DOHH2 (cell line): ENCODE data around the gene CAMTA1.

Experiments
- CTCF ChIP-seq: fragments of 200-600 bp; sonication (generic); IDR thresholded peaks from one replicate; pipeline ENCODE4 v1.5.1; 2014; ENCODE audit warnings: antibody characterized with exemption, mild to moderate bottlenecking, low read depth, low read length; ENCODE audit not compliant: poor library complexity, severe bottlenecking
- EZH2phosphoT487 ChIP-seq: fragments of 200-600 bp; sonication (generic); IDR thresholded peaks from 2 replicates; pipeline ENCODE4 v1.6.1; 2017; ENCODE audit warnings: borderline replicate concordance, mild to moderate bottlenecking, antibody characterized with exemption, low read length, moderate library complexity, mixed read lengths

GRCh38 chr1:7346600-7347570 lies 561.6 kb downstream of the CAMTA1 start:
- TF ChIP-seq CTCF (no peak), EZH2phosphoT487 (no peak)
